ENCODE measurements around the gene RALY. TPM values are rescaled to one million over a fixed set of nuclear protein-coding genes. Genes with fewer than 3 reads are reported as not detected.
"Not testable (repeated sequence)": the region's sequence is repeated elsewhere in the genome, so short reads cannot be mapped to it uniquely, and the experiment has no call there.

RALY gene
- total and polyA plus RNA-seq, 4 donors, result 114 to 148 (median 127) TPM

GRCh38 chr20:34133365-34133860 lies 139.7 kb downstream of the RALY start:
- H3K27ac ChIP-seq (ENCODE audit: low read depth in 1 of 2, low read length in 2 of 2); H3K27me3 ChIP-seq (ENCODE audit: control insufficient read depth in 1 of 2, insufficient read depth in 2 of 2, low read length in 1 of 2); H3K4me3 ChIP-seq (ENCODE audit: low read length in 2 of 2); ATAC-seq (ENCODE audit: low FRiP score); DNase-seq; H3K4me1 ChIP-seq (ENCODE audit: control insufficient read depth in 1 of 2, insufficient read depth in 2 of 2, low read length in 2 of 2); H3K36me3 ChIP-seq (ENCODE audit: control insufficient read depth in 1 of 2, insufficient read depth in 2 of 2, low read length in 1 of 2); intact Hi-C loops (cut with DNase I); H3K9me3 ChIP-seq (ENCODE audit: control insufficient read depth, low read length): not testable (repeated sequence)
- 85 to 95% methylated on average over 4 of the region's 4 CpGs for WGBS, 2 donors

Small RNA genes lying within 50 kb of the gene (microRNA-seq; reads per million reads assigned to microRNA genes)
- 0 reads per million in 2 donors for gene MIR4755

Other genes starting within 250 kb of the RALY start
- gene CHMP4B, start 182.6 kb upstream of the RALY start, total RNA-seq, result 100 to 1,000 TPM in 1 of 2 donors, 10 to 100 TPM in 1; 96.6 to 107 TPM
- 100 to 1,000 TPM; 149 to 194 TPM for gene CHMP4B, start 182.6 kb upstream of the RALY start, polyA plus RNA-seq
- gene EIF2S2, start 118.3 kb downstream of the RALY start, total RNA-seq, result 10 to 100 TPM; 37.1 to 46.2 TPM
- 10 to 100 TPM; 49.9 to 54.0 TPM for gene EIF2S2, start 118.3 kb downstream of the RALY start, polyA plus RNA-seq
- gene ASIP, start 247.5 kb downstream of the RALY start, total RNA-seq, result not detected
- gene ASIP, start 247.5 kb downstream of the RALY start, polyA plus RNA-seq, result not detected

All from aorta (tissue), 5 donors.